Brain microvascular endothelial cell (primary cell): ENCODE measurements around the gene BTBD9.
A peak's percentile ranks its signal among the peaks of the same experiment; 100 is the strongest.

Source experiments
- DNase-seq: peaks from one replicate; pipeline ENCODE4 v3.0.0-alpha.2; 2020
- H3K27ac ChIP-seq: fragments of 250-450 bp; sonication (Bioruptor Pico); 2 replicates; pipeline ENCODE4 v1.5.1; 2020; ENCODE audit warnings: mild to moderate bottlenecking, moderate library complexity
- H3K27me3 ChIP-seq: fragments of 250-450 bp; sonication (Bioruptor Pico); replicated peaks from 2 replicates; pipeline ENCODE4 v1.5.1; 2020; ENCODE audit warnings: mild to moderate bottlenecking
- H3K36me3 ChIP-seq: fragments of 250-450 bp; sonication (Bioruptor Pico); replicated peaks from 2 replicates; pipeline ENCODE4 v1.5.1; 2020; ENCODE audit warnings: mild to moderate bottlenecking
- H3K4me3 ChIP-seq: 2 replicates; pipeline ENCODE4 v1.5.1; 2011; ENCODE audit warnings: low read depth, mild to moderate bottlenecking, control low read depth, low read length, moderate library complexity
- in situ Hi-C: cut with HindIII; loops from 2 replicates; pipeline ENCODE4 v1.10.0; 2017; ENCODE audit warnings: low sequenced_read_pairs, low pct_ligation_motif_present
- TF ChIP-seq, protein P1 (sequence below): IDR thresholded peaks from 2 replicates; pipeline ENCODE4 v1.5.1; 2011; ENCODE audit warnings: low read depth, mild to moderate bottlenecking, moderate library complexity, low read length, control low read depth, inconsistent platforms; ENCODE audit errors: missing control alignments

The BTBD9 gene

GRCh38 chr6:38159596-38159995 is 480.1 kb downstream of the BTBD9 start:
- TF ChIP-seq, protein P1, sequence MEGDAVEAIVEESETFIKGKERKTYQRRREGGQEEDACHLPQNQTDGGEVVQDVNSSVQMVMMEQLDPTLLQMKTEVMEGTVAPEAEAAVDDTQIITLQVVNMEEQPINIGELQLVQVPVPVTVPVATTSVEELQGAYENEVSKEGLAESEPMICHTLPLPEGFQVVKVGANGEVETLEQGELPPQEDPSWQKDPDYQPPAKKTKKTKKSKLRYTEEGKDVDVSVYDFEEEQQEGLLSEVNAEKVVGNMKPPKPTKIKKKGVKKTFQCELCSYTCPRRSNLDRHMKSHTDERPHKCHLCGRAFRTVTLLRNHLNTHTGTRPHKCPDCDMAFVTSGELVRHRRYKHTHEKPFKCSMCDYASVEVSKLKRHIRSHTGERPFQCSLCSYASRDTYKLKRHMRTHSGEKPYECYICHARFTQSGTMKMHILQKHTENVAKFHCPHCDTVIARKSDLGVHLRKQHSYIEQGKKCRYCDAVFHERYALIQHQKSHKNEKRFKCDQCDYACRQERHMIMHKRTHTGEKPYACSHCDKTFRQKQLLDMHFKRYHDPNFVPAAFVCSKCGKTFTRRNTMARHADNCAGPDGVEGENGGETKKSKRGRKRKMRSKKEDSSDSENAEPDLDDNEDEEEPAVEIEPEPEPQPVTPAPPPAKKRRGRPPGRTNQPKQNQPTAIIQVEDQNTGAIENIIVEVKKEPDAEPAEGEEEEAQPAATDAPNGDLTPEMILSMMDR: no peak
- Histone ChIP-seq H3K27ac (no peak overlapping the region), H3K4me3 (no peak overlapping the region), H3K27me3 (no peaks in the 10 kb centered on the region), H3K36me3 (peaks cover 3% of the 10 kb centered on the region)
- DNase-seq: no peak
- in situ Hi-C loops: no loop called here

- Histone ChIP-seq H3K27ac (no peak overlapping the region), H3K4me3 (no peak overlapping the region), H3K36me3 (peaks cover 3% of the 10 kb centered on the region), H3K27me3 (no peaks in the 10 kb centered on the region)
- in situ Hi-C loops: no loop called here
- TF ChIP-seq, protein P1: no peak
- no peak for DNase-seq
These were observed 480.9 kb downstream of the BTBD9 start for GRCh38 chr6:38158762-38159350.

DNA sequence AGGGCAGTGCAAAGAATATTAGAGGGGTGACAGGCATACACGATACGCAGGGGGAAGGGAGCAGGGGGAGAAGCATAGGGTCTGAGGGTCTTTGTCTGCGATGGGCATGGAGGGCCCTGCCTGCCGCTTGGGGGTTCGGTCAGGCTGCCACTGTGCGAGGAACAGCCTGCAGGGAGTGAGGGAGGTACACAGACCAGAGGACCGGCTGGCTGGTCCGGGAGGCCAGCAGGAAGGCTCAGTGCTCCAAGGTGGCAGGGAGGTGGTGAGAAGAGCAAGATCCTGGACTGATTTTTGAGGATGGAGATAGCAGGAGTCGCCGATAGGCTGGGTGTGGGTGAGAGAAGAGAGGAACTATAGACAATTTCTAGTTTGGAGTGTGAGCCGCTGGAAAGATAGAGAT is 481.8 kb downstream of the BTBD9 start:
- in situ Hi-C loops: no loop called here
- TF ChIP-seq, protein P1: no peak
- no peak overlapping the region for H3K4me3 ChIP-seq
- no peaks in the 10 kb centered on the region for H3K27me3 ChIP-seq
- no peak overlapping the region for H3K27ac ChIP-seq
- DNase-seq: no peak
- H3K36me3 ChIP-seq: peaks cover 5% of the 10 kb centered on the region

DNA sequence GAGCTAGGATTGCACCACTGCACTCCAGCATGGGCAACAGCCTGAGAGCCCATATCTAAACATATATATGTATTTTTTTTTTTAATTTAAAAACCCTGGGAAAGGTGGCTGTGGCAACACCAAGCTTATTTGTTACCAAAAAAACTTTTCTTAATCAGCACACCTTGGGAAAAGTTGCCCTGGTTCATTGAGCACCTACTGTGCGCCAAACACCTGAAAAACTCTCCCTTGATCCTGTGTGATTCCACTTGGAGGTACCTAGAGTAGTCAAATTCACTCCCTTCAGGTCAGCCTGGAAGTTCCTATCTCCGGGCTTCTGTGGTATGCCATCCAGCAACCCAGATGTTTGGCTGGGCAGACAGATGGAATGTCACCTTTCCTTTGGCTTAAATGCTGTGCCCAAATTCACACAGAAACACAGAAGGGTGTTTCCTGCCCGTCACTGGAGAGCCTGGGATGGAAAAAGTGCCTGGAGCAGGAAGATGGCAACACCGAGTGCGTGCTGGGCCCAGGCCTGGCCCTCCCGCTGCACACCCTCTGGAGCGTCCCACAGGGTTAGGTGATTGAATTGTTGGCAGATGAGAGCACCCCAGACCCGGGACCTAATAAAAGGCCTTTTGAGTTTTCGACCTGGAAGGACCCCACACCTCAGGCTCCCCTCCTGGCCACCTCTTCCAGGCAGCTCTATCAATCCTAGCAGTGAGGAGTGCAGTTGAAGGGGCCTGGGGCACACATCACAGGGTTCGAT is 482.7 kb downstream of the BTBD9 start:
- TF ChIP-seq, protein P1: no peak
- DNase-seq: no peak
- in situ Hi-C loops: no loop called here
- H3K36me3 ChIP-seq: peaks cover 5% of the 10 kb centered on the region
- no peak overlapping the region for H3K4me3 ChIP-seq
- no peaks in the 10 kb centered on the region for H3K27me3 ChIP-seq
- H3K27ac ChIP-seq: no peak overlapping the region

GRCh38 chr6:38155621-38156204 is 484.0 kb downstream of the BTBD9 start:
- Histone ChIP-seq H3K4me3 (no peak overlapping the region), H3K36me3 (peaks cover 2% of the 10 kb centered on the region), H3K27ac (peak overlapping the region; percentile 96), H3K27me3 (no peaks in the 10 kb centered on the region)
- DNase-seq: peak; percentile 19
- in situ Hi-C loops: no loop called here
- TF ChIP-seq, protein P1: no peak
